Measurements from ENCODE around the gene STING1. TPM values are rescaled to one million over a fixed set of nuclear protein-coding genes. Genes with fewer than 3 reads are reported as not detected.

STING1 gene
- total RNA-seq, 4 donors from 2014 or later: 28.4 to 59.9 (median 38.6) TPM

DNA sequence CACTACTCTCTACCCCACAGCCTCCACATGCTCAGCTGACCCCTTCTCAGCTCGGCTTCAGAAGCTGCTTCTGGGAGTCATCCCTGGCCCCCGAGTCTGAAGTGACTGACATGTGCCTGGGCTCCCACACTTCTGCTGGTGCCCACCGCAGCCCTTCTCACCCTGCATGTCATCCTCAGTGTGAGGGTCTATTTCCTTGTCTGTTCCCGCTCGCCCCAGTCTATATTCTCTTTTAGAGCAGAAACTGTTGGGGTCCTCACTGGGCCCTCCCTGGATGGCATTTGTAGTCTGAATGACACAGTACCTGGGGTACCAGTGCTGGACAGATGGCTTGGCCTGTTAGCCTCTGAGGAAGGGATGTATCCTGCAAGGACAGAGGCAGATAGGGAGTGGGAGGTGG, 25.3 kb downstream of the STING1 start:
- H3K4me1 ChIP-seq: no peaks in the 10 kb centered on the region
- TF ChIP-seq POLR2A (IDR thresholded peaks at IDR 0.05): no peak
- TF ChIP-seq, protein P1, sequence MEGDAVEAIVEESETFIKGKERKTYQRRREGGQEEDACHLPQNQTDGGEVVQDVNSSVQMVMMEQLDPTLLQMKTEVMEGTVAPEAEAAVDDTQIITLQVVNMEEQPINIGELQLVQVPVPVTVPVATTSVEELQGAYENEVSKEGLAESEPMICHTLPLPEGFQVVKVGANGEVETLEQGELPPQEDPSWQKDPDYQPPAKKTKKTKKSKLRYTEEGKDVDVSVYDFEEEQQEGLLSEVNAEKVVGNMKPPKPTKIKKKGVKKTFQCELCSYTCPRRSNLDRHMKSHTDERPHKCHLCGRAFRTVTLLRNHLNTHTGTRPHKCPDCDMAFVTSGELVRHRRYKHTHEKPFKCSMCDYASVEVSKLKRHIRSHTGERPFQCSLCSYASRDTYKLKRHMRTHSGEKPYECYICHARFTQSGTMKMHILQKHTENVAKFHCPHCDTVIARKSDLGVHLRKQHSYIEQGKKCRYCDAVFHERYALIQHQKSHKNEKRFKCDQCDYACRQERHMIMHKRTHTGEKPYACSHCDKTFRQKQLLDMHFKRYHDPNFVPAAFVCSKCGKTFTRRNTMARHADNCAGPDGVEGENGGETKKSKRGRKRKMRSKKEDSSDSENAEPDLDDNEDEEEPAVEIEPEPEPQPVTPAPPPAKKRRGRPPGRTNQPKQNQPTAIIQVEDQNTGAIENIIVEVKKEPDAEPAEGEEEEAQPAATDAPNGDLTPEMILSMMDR (IDR thresholded peaks at IDR 0.05): no peak
- WGBS, 2 donors: 95 to 98% methylated on average over 5 of the region's 5 CpGs
- H3K36me3 ChIP-seq: no peaks in the 10 kb centered on the region
- intact Hi-C loops (cut with DNase I): no loop called here
- no peaks in the 10 kb centered on the region for H3K27me3 ChIP-seq
- no peak for DNase-seq
- no peak overlapping the region for H3K27ac ChIP-seq
- H3K4me3 ChIP-seq (replicated peaks in 1 of 3): no peak overlapping the region
- H3K9me3 ChIP-seq: no peaks in the 10 kb centered on the region

GRCh38 chr5:139456776-139457175, 25.8 kb downstream of the STING1 start:
- no peak for DNase-seq
- H3K27me3 ChIP-seq: no peaks in the 10 kb centered on the region
- no peak overlapping the region for H3K27ac ChIP-seq
- no peaks in the 10 kb centered on the region for H3K36me3 ChIP-seq
- TF ChIP-seq POLR2A (IDR thresholded peaks at IDR 0.05): no peak
- TF ChIP-seq, protein P1 (IDR thresholded peaks at IDR 0.05): no peak
- H3K4me3 ChIP-seq (replicated peaks in 1 of 3): no peak overlapping the region
- no peaks in the 10 kb centered on the region for H3K4me1 ChIP-seq
- WGBS, 2 donors: 92% methylated on average over 12 of the region's 12 CpGs
- H3K9me3 ChIP-seq: no peaks in the 10 kb centered on the region
- intact Hi-C loops (cut with DNase I): no loop called here

DNA sequence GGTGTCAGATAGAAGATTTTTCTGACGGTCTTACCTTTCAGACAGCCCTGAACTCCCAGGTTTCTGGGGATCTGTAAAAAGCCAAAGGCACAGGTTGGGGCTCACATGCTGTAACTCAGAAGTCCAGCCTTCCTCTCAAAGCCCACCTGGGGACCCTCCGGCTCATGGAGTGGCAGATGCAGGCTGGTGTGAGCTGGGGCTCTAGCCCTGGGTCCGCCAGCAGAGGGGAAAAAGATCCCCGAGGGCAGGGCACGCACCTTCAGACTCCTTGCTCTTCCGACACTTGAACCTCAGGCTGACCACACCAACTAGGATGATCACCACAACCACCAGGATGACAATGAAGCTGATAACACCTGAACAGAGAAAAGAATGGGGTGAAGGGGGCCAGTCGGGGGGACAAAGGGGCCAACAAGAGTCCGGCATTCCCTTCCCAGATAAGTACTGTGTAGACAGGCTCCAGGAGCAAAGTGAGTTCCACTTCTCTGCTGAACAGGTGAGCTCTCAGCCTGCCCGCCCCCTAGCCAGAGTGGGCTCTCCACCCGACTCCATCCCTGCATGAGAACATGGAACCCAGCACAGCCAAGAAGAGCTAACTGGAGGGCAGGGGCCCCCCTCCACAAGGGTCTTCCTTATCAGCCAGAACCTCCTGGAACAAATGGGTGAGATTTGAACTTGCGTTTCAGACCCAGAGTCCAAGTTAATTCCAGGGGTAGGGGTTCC, 27.8 kb downstream of the STING1 start:
- no peaks in the 10 kb centered on the region for H3K36me3 ChIP-seq
- H3K4me1 ChIP-seq: no peaks in the 10 kb centered on the region
- H3K4me3 ChIP-seq (replicated peaks in 1 of 3): no peak overlapping the region
- no peaks in the 10 kb centered on the region for H3K9me3 ChIP-seq
- DNase-seq: no peak
- intact Hi-C loops (cut with DNase I): no loop called here
- no peaks in the 10 kb centered on the region for H3K27me3 ChIP-seq
- no peak overlapping the region for H3K27ac ChIP-seq
- 87 to 91% methylated on average over 10 to 11 of the region's 11 CpGs for WGBS, 2 donors
- TF ChIP-seq, protein P1 (IDR thresholded peaks at IDR 0.05): no peak
- TF ChIP-seq POLR2A (IDR thresholded peaks at IDR 0.05): no peak

- Histone ChIP-seq H3K9me3 (no peaks in the 10 kb centered on the region), H3K27me3 (no peaks in the 10 kb centered on the region), H3K4me3 (replicated peaks in 1 of 3) (no peak overlapping the region), H3K27ac (no peak overlapping the region), H3K36me3 (no peaks in the 10 kb centered on the region), H3K4me1 (no peaks in the 10 kb centered on the region)
- TF ChIP-seq POLR2A (IDR thresholded peaks at IDR 0.05): no peak
- TF ChIP-seq, protein P1 (IDR thresholded peaks at IDR 0.05): no peak
- intact Hi-C loops (cut with DNase I): no loop called here
- DNase-seq: no peak
- 89 to 90% methylated on average over 3 of the region's 3 CpGs for WGBS, 2 donors
These were observed 28.6 kb downstream of the STING1 start for GRCh38 chr5:139453683-139454567.
